ENCODE results near the gene LRRIQ3.
"Not testable (repeated sequence)": the region's sequence is repeated elsewhere in the genome, so short reads cannot be mapped to it uniquely, and the experiment has no call there.

LRRIQ3 gene

DNA sequence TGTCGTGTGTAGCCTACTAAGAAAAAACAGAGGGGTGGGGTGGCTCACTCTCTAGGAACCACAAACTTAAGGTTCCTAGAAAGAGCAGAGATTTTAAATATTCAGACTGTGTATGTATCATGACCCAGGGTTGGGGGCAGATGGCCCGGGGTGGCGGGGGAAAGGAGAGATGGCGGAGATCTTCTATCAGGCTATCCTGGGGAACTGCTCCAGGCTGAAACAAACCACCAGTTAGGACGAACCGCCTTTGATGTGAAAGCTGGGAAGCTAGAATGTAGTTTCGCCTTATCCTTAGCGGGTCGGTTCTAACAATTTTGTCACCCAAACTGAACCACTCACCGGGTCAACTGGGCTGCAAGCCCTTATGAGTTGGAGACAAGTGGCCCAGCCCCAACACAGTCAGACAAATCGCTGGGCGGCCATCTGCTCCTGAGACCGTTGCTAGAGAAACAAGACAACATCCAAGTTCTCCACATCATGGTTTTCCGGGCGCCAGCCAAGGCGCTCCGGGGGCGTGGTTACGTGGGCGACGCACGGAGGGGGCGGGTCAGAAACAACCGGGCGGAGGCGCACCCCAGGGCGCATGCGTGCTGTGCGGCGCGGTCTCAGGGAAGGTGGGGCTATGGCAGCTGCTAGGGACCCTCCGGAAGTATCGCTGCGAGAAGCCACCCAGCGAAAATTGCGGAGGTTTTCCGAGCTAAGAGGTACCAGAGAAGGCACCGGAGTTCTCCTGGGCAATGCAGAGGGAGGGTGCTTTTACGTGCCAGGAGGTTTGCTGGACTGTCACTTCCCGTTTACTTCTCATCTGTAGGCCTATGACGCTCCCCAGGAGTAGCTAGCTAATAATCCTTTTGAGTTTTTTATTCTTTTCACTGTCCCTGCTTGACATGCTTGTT lies at the start of gene LRRIQ3, which contains the start of gene FPGT:
TSS of gene LRRIQ3 (minus strand) at position 520 of the 896 bp plus-strand sequence. CDS start 14,492 bp downstream, outside the sequence.
TSS of gene FPGT (plus strand) at position 586 of the 896 bp plus-strand sequence. CDS start at position 623, 37 bp downstream.
- DNase-seq = peak; percentile 99

DNA sequence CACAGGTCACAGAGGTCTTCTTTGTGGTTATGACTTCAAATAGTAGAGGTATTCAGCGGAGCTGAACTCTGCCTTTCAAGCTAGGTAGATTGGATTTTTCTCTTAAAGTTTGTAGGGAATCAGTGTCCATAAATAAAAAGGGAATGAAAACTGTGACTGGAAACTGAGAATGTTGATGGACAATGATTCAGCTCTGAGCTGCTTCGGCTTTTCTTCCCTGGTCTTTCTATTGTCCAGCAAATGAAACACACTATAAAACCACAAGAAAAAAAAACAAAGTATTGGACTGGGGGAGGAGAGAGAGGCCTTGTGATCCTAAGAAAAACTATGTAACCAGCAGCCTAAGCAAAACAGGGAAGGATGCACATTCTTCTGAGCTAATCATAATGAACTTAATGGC lies 48.3 kb upstream of the LRRIQ3 start:
- no peak for DNase-seq

DNA sequence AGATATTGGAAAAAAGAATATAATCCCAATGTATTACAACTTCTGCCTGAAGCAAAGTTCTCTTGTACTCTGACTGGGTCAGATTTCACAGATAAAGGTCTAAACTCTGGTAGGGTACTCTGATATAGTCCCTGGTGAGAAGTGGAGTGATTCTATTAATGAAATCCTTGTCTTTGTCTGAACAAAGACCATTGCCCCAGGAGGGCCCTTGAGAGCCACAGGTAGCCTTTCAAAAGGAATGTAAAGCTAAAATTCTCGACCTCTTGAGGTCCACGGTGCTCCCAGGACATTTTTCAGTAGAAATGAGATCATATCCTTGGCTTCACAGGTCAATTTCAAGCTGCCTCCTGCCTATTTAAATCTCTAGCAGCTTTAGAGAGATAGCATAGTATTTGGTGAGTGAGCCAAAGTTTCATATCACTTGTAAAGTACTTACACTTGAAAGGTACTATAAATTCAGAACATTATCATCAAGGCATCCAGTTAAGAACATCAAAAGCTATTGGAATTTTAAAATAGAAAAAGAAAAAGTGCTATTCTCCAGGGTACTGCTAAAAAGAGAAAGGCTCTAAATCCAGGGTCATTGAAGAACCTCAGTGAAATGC lies 47.3 kb upstream of the LRRIQ3 start:
- no peak for DNase-seq

DNA sequence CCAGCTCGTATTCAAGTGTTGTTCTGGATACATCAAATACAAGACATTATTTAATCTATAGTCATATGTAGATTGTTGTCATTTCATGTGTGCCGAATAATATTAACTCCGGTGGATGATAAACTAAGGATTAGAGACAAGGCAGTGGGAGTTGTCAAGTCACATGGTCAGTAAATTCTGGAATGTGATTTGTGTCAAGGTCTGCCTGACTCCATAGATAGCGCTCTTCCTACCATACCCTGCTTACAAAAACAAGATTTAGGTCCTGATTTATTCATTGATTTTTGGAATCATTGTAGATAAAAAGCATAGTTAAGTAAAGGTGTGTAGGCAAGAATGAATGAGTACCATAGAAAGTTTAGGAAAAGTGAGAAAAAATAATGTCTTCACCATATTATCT lies 39.8 kb upstream of the LRRIQ3 start:
- no peak for DNase-seq

- DNase-seq = no peak
These were observed 39.1 kb upstream of the LRRIQ3 start for GRCh38 chr1:74237035-74237434.

- DNase-seq = no peak
These were observed 38.5 kb upstream of the LRRIQ3 start for GRCh38 chr1:74236440-74236839.

DNA sequence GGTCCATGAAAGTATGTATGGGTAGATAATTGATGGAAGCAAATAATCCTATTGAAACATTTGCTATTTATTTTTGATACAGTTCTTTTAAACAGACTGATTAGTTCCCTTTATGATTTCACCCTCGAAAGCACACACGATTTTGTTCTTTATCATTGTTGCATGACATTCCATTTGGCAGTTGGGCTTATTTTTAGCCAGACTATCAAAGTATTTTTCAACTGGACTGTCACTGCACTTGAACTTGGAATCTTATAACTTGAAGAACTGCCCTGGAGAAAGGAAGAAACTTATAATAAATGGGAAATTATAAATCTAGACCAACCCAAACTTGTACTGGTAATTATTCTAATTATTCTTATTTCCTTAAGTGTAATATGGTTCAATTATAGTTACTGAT lies 37.2 kb upstream of the LRRIQ3 start, which contains the start of gene TNNI3K:
TSS of gene TNNI3K (plus strand) at position 235 of the 400 bp plus-strand sequence. CDS start at position 300, 65 bp downstream.
- DNase-seq = no peak

GRCh38 chr1:74223453-74223852 lies 25.5 kb upstream of the LRRIQ3 start:
- DNase-seq = no peak

DNA sequence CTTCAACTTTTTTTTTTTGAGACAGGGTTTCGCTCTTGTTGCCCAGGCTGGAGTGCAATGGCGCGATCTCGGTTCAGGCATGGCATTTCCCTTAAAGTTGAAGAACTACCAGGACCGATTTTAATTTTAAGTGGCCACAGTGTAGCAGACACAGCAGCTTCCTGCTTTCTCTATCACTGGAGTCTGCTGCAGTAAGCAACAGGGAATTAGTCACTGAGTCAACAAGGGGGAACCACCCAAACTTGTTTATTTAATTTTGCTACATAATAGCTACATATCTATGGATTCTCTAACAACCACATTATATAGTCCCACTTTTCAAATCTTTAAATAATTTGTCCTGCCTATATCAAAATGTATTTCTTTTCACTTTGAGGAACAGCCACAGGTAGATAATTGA lies 24.7 kb upstream of the LRRIQ3 start:
- peak; percentile 89 for DNase-seq

DNA sequence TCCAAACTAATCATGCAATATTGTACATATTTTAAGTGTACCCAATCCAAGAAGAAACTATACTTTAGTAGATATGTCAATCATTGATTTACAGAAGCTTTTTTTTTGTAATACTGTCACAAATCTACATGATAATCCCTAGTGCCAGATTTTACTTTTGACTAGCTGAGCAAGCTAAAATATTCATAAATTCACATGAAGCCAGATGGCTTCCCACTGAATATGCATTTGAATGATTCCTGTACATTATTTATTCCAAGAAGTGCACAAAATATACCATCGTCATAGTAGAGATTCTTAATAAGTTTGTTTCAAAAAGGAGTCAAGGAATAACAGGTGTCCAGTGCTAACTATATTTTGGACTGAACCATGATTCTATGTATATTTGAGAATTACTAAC lies 17.3 kb upstream of the LRRIQ3 start:
- no peak for DNase-seq

DNA sequence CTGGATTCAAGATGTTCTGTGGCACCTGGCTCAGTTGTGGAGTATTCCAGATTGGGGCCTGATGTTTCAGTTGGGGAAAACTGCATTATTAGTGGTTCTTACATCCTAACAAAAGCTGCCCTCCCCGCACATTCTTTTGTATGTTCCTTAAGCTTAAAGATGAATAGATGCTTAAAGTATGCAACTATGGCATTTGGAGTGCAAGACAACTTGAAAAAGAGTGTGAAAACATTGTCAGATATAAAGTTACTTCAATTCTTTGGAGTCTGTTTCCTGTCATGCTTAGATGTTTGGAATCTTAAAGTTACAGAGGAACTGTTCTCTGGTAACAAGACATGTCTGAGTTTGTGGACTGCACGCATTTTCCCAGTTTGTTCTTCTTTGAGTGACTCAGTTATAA lies 7.3 kb upstream of the LRRIQ3 start:
- no peak for DNase-seq

GRCh38 chr1:74199504-74199903 lies 1.5 kb upstream of the LRRIQ3 start:
- no peak for DNase-seq

DNA sequence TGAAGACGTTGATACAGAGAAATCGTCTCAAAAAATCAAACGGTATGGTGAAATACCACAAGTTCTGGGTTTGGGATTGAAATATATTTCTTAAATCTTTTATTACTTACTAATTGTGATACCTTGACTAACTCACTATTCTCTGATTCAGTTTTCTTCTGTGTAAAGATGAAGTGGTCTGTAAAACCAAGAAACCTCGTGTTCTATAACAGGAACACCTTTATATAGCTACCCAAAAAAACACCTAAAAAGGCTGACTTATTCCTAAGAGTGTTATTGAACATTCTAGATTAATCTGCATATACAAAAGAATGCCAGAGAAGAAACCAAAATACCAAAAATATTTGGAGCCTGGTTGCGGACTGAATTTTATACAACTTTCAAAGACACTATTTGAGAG lies 721 bp downstream of the LRRIQ3 start:
- DNase-seq = no peak

- DNase-seq = no peak
These were observed 2.6 kb downstream of the LRRIQ3 start for GRCh38 chr1:74195339-74195738.

- DNase-seq = no peak
These were observed 4.1 kb downstream of the LRRIQ3 start for GRCh38 chr1:74193908-74194307.

DNA sequence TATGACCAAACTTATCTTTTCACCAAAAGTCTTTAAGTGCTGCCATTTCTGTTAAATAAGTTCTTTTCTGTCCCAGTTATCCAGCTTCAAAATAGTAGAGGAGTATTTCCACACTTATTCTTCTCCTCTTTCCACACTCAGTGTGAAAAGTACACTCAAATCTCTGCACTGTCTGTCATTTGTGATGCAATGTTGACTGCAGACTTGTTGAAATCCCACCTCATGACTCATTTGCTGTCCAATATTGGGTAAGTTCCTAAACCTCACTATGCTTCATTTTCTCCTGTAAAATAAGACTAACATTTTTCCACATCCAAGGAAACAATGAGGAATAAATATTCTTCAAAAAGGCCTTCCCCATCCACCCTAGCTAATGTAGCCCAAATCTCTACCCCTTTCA lies 17.5 kb downstream of the LRRIQ3 start:
- no peak for DNase-seq

- not testable (repeated sequence) for DNase-seq
These were observed 23.6 kb downstream of the LRRIQ3 start for GRCh38 chr1:74174423-74174822.

GRCh38 chr1:74162333-74162732 lies 35.6 kb downstream of the LRRIQ3 start:
- no peak for DNase-seq

GRCh38 chr1:74161497-74161896 lies 36.5 kb downstream of the LRRIQ3 start:
- DNase-seq = no peak

DNA sequence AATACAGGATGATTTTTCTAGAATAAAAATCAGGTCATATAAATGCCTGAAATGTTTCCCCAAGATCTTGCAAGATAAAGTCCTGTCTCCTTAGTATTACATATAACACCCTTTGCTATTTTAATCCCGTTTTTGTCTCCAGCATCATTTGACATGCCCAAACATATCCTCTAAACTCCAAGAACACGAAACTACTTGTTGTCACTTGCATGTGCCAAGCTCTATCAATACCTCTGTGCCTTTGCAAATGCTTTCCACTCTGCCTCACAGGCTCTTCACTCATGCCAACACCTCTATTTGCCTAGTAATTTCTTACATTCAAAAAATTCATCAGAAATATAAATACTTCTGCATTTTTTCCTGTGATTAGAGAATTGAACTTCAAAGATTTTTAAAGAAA lies 37.9 kb downstream of the LRRIQ3 start:
- DNase-seq = no peak

DNA sequence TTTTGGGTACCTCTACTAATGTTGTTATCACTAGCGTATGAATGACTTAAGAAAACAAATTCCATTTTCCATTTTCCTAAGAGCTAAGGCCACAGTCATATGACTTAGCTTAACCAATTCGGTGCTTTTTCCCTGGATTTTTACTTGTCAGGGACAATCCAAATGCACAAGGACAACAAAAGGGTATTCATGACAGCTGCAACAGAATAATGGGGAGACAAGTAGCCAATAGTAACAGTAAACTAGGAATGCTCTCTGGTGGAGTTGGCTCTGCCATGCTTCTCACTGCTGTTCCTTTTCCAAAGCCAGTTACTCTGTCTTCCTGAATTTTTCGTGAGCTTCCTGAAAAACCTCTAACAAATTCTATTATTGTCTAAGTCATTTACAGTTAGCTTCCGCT lies 52.9 kb downstream of the LRRIQ3 start:
- no peak for DNase-seq

DNA sequence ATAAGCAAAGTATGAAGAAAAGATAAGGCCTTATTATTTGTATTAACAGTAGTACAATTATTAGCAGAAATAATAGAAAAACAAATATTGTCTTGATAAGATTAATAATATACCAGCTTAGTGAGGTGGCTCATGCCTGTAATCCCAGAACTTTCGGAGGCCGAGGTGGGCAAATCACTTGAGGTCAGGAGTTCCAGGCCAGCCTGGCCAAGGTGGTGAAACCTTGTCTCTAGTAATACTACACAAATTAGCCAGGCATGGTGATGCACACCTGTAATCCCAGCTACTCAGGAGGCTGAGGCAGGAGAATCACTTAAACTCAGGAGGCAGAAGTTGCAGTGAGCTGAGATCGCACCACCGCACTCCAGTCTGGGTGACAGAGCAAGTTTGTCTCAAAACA lies 80.6 kb downstream of the LRRIQ3 start:
- DNase-seq = not testable (repeated sequence)

DNA sequence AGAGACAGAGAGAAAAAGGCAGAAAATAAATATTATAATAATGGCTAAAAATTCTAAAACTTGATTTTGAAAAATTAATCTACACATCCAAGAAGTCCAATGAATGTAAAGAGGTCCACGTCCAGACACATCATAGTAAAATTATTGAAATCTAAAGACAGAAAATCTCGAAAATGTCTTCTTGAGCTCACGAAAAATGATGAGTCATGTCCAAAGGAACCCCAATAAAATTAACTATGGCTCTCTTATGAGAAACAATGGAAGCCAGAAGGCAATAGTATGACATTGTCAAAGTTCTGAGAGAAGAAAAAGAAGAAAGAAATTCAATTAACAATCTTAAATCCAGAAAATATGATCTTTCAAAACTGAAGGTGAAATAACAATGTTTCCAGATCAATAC lies 84.6 kb downstream of the LRRIQ3 start:
- DNase-seq = no peak

DNA sequence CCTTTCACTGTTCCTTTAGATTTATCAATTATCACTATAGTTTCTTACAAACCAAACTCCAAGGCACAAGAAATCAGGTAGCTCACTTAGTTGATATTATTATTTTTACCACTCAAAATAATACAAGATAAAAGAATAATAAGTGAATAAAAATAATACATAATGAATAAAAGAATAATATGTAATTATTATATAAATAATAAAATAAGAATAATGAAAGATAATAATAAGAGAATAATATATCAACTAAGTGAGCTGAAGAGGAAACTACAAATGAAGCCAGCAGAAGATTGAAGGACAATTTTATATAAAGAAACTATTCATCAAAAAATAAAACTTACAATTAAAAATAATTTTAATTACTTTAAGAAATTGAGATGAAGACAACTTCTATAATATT lies 90.6 kb downstream of the LRRIQ3 start:
- DNase-seq = no peak
